Measurements from ENCODE around the gene DENND5B. TPM values are rescaled to one million over a fixed set of nuclear protein-coding genes. Genes with fewer than 3 reads are reported as not detected.
"Not testable (repeated sequence)": the region's sequence is repeated elsewhere in the genome, so short reads cannot be mapped to it uniquely, and the experiment has no call there.

The DENND5B gene
- total RNA-seq, 2 donors from 2014 or later = 0.10 to 0.18 TPM

DNA sequence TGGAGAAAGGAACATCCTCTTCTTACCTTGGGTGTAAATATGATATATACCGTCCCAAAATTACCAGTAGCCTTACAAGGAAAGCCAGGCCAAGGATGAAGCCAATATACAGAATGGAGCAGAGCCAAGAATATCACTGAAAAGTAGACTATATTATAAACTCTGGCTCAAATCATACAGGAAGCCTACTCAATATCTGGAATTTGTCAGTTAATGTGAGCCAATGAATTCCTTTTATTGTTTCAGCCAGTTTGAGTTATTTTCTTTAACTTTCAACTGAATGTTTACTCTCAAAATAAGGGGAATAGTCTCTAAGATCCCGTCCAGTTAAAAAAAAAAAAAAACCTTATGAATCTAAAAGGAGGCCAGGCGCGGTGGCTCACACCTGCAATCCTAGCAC lies 9.8 kb upstream of the DENND5B start:
- DNase-seq (ENCODE audit: low spot score in 2 of 2) = no peak
- ATAC-seq = no peak
- Mint-ChIP-seq H3K9me3 (no peaks in the 10 kb centered on the region), H3K36me3 (no peaks in the 10 kb centered on the region), H3K27ac (no peak overlapping the region)

DNA sequence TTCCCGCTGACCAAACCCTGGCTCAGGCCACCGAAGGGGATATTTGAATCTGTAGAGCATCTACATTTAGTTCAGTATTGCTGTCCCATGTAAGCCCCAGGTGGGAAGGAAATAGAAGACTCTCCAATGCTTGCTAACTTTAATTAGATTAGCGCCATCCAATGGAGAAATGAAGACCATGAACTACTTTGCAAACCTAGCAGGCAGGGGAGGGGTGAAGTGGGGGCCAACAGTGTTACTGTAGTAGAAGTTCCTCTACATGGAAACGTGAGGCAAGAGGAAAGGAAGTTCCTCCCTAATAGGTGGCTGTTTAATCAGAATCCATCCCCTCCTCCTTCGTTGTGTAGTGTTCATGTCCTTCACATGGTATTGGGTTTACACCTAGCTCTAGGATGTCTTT lies 9.3 kb upstream of the DENND5B start:
- ATAC-seq = no peak
- no peak for DNase-seq (ENCODE audit: low spot score in 2 of 2)
- no peak overlapping the region for H3K27ac Mint-ChIP-seq
- no peaks in the 10 kb centered on the region for H3K9me3 Mint-ChIP-seq
- H3K36me3 Mint-ChIP-seq = no peaks in the 10 kb centered on the region

DNA sequence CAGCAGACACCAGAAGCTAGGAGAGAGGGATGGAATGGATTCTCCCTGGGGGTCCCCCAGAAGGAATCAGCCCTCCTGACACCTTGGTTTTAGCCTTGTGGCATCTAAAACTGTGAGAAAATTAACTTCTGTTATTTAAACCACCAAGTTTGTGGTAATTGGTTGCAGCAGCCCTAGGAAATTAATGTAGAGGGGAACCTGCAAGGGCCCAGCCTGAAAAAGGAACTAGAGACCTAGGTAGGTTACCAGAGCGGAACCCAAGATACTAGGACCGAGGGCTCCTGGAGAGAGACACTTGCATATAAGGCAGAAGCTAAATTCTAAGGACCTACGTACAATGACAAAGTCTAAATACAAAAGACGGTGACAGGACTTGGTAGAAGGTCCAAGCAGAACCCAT lies 8.1 kb upstream of the DENND5B start:
- Mint-ChIP-seq H3K27ac (no peak overlapping the region), H3K36me3 (no peaks in the 10 kb centered on the region), H3K9me3 (no peaks in the 10 kb centered on the region)
- ATAC-seq = no peak
- no peak for DNase-seq (ENCODE audit: low spot score in 2 of 2)

DNA sequence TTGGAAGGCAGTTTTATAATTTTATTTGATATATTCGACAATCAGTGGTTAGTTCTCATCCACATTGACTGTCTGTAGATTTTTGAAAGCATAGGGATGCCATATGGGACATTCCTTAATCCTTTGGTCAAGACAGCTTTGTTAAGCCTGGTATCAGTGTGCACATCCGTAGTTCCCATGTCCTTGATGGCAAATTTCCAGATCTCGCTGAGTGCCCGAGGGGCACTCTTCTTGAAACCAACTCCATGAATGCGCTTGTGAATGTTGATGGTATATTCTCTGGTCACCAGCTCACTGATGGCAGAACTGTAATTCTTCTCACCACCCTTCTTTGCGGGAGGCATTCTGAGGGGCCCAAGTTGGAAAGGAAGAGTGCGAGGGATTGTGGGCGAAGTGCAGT lies 6.1 kb upstream of the DENND5B start:
- DNase-seq (ENCODE audit: low spot score in 2 of 2) (no peak), ATAC-seq (no peak)
- Mint-ChIP-seq H3K27ac (no peak overlapping the region), H3K9me3 (no peaks in the 10 kb centered on the region), H3K36me3 (peaks cover 0 to 4% of the 10 kb centered on the region in 2 donors)

GRCh38 chr12:31594681-31595080 lies 3.7 kb upstream of the DENND5B start:
- H3K27ac Mint-ChIP-seq = no peak overlapping the region

GRCh38 chr12:31591380-31591901 lies 505 bp upstream of the DENND5B start:
- peaks cover 5 to 7% of the 10 kb centered on the region in 2 donors for H3K36me3 Mint-ChIP-seq
- DNase-seq (ENCODE audit: low spot score in 2 of 2) = peak in 1 of 2 donors; percentile 4
- H3K27ac Mint-ChIP-seq = no peak overlapping the region
- no peaks in the 10 kb centered on the region for H3K9me3 Mint-ChIP-seq
- ATAC-seq = no peak

More at GRCh38 chr12:31594681-31595080, 3.7 kb upstream of the DENND5B start:
- DNase-seq (ENCODE audit: low spot score in 2 of 2) (no peak), ATAC-seq (no peak)
- peaks cover 0 to 5% of the 10 kb centered on the region in 2 donors for H3K36me3 Mint-ChIP-seq
- no peaks in the 10 kb centered on the region for H3K9me3 Mint-ChIP-seq

DNA sequence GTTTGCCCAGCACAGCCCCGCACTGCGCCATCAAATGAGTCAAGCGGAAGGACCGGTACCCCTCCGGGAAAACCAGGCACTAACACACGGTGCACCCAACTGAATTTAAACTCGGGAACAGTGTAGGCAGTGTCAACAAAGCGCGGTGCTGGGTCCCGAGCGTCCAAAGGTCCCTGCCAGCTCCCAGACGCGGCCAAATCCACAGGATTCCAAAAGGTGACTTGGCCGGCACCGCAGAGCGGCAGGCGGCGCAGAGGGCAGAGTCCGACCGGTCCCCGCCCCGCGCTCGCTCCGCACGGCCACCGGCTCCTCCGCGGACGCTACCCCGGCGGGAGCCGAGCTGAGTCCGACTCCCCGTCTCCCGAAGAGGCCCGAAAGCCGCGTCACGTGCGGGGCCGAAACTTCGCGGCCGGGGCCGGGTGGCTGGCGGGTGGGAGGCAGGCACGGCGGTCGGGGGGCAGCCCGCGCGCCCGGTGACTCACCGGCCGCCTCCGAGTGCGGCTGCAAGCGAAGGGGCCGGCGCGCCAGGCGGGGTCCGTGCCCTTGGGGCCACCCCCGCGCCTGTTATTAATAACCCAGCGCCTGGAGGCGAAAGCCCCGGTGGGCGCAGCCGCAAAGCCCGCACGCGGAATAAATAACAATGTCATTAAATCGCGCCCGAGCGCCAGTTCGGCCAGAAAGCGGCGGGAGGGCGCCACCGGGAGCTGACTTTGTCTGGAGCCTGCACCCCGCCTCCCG lies 863 bp downstream of the DENND5B start:
- Mint-ChIP-seq H3K27ac (no peak overlapping the region), H3K9me3 (no peaks in the 10 kb centered on the region), H3K36me3 (peaks cover 5 to 7% of the 10 kb centered on the region in 2 donors)
- DNase-seq (ENCODE audit: low spot score in 2 of 2) (peak in 1 of 2 donors; percentile 33), ATAC-seq (peak; percentile 54 to 73)

DNA sequence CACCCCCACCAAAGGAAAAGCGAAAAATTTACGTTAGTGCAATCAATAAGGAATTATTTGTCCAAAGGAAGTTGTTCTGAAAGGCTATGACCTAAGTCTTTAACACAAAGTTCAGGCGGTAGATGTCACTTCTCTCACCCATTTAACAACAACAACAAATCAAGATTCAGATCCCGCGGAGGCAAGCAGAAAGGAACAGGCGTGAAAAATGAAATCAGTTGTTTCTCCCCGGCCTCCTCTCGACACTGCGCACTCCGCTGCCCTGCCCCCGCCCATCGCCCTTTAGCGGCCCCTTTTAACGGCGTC lies 1.4 kb downstream of the DENND5B start:
- H3K36me3 Mint-ChIP-seq = peaks cover 5 to 7% of the 10 kb centered on the region in 2 donors
- DNase-seq (ENCODE audit: low spot score in 2 of 2) (no peak), ATAC-seq (no peak)
- H3K27ac Mint-ChIP-seq = no peak overlapping the region
- H3K9me3 Mint-ChIP-seq = no peaks in the 10 kb centered on the region

GRCh38 chr12:31588976-31589375 lies 2.0 kb downstream of the DENND5B start:
- H3K27ac Mint-ChIP-seq = no peak overlapping the region
- ATAC-seq = no peak
- no peak for DNase-seq (ENCODE audit: low spot score in 2 of 2)
- peaks cover 5 to 7% of the 10 kb centered on the region in 2 donors for H3K36me3 Mint-ChIP-seq
- H3K9me3 Mint-ChIP-seq = no peaks in the 10 kb centered on the region

DNA sequence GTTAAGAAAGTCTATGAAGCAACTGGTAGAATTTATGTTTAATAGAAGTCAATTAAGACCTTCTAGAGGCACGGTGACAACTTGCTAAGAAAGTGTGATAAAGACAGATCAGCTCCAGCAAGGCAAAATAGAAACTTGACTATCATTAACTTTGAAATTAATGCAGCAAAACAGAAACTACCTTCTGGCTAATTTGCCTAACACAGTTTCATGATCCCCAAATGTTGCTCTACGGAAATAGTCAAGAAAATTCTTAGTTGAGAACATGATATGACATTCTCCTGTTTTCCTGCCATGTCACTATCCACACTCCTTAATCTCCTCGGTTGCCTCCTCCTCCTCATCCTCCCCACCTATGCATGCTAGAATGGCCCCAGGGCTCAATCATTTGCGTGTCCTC lies 4.2 kb downstream of the DENND5B start:
- no peak for DNase-seq (ENCODE audit: low spot score in 2 of 2)
- Mint-ChIP-seq H3K9me3 (no peaks in the 10 kb centered on the region), H3K27ac (no peak overlapping the region), H3K36me3 (peaks cover 0 to 7% of the 10 kb centered on the region in 2 donors)
- no peak for ATAC-seq

DNA sequence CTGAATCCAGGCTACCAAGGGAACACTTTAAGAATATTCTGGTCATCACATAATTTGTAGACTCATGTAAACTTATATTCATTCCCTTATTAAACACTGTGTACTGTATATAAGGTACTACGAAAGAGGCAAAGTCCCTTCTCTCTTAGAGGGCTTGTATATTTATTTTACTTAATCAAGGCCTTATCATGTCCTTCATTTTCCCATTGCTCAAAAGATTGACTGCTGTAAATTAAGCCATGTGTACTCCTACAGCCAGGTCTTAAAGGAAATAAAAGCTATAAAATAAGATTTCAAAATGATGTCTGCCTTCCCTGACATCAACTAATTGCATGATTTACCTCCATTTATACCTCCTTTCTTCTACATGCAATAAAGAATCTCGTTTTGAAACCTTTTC lies 5.0 kb downstream of the DENND5B start:
- no peak overlapping the region for H3K27ac Mint-ChIP-seq
- DNase-seq (ENCODE audit: low spot score in 2 of 2) (no peak), ATAC-seq (no peak)
- peaks cover 0 to 7% of the 10 kb centered on the region in 2 donors for H3K36me3 Mint-ChIP-seq
- no peaks in the 10 kb centered on the region for H3K9me3 Mint-ChIP-seq

- Mint-ChIP-seq H3K9me3 (no peaks in the 10 kb centered on the region), H3K36me3 (peaks cover 0 to 7% of the 10 kb centered on the region in 2 donors), H3K27ac (no peak overlapping the region)
- DNase-seq (ENCODE audit: low spot score in 2 of 2) = no peak
- no peak for ATAC-seq
Observed at GRCh38 chr12:31585271-31585670, 5.7 kb downstream of the DENND5B start.

DNA sequence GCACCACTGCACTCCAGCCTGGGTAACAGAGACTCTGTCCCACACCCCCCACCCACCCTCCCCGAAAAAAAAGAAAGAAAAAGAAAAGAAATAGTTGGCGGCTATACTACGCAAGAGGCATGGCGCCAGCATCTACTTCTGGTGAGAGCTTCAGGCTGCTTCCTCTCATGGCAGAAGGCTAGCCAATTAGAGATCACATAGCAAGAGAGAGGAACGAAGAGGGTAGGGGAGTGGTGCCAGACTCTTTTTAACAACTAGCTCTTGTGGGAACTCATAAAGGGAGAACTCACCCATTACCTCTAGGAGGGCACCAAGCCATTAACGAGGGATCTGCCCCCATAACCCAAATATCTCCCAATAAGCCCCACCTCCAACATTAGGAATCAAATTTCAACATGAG lies 6.2 kb downstream of the DENND5B start:
- ATAC-seq = no peak
- H3K9me3 Mint-ChIP-seq = no peaks in the 10 kb centered on the region
- DNase-seq (ENCODE audit: low spot score in 2 of 2) = no peak
- no peak overlapping the region for H3K27ac Mint-ChIP-seq
- peaks cover 0 to 7% of the 10 kb centered on the region in 2 donors for H3K36me3 Mint-ChIP-seq

DNA sequence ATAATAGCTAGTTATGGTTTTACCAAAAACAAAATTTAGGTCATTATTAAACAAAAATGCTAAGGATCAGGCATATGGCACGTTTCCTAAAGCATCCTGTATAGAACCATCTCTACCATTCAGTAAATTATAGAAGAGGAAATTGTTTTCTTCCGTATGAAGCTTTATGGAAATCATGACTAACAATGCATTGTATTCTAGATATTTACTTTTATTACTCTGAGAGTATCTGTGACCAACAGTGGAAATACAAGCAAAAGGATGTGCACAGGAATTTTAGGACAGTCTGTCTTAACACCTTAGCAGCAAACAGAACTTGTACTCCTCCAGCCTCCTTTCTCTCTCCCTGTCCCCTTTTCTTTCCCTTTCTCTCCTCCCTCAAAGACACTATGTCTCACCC lies 7.1 kb downstream of the DENND5B start:
- H3K9me3 Mint-ChIP-seq = no peaks in the 10 kb centered on the region
- ATAC-seq (no peak), DNase-seq (ENCODE audit: low spot score in 2 of 2) (no peak)
- H3K27ac Mint-ChIP-seq = no peak overlapping the region
- peaks cover 0 to 7% of the 10 kb centered on the region in 2 donors for H3K36me3 Mint-ChIP-seq

GRCh38 chr12:31582155-31582554 lies 8.8 kb downstream of the DENND5B start:
- Mint-ChIP-seq H3K36me3 (no peaks in the 10 kb centered on the region), H3K9me3 (no peaks in the 10 kb centered on the region), H3K27ac (no peak overlapping the region)
- no peak for DNase-seq (ENCODE audit: low spot score in 2 of 2)
- no peak for ATAC-seq

DNA sequence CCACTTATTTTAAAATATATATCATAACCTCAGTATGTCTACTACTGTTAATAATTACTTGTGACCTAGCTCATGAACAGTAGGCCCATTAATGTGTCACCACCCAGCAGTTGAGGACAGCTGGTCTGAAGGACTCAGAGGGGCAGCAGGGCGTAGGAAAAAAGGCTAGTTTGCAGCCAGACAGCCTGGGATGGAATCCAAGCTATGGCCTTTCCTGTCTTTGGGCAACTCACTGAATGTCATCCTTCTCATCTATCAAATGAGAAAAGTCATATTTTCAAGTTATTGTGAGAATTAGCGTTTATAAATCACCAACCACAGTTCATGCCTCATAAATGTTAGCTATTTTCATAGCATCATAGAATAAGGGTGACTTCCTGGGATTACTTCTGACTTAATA lies 12.3 kb downstream of the DENND5B start:
- DNase-seq (ENCODE audit: low spot score in 2 of 2) = no peak
- ATAC-seq = no peak
- Mint-ChIP-seq H3K27ac (no peak overlapping the region), H3K9me3 (no peaks in the 10 kb centered on the region), H3K36me3 (no peaks in the 10 kb centered on the region)

DNA sequence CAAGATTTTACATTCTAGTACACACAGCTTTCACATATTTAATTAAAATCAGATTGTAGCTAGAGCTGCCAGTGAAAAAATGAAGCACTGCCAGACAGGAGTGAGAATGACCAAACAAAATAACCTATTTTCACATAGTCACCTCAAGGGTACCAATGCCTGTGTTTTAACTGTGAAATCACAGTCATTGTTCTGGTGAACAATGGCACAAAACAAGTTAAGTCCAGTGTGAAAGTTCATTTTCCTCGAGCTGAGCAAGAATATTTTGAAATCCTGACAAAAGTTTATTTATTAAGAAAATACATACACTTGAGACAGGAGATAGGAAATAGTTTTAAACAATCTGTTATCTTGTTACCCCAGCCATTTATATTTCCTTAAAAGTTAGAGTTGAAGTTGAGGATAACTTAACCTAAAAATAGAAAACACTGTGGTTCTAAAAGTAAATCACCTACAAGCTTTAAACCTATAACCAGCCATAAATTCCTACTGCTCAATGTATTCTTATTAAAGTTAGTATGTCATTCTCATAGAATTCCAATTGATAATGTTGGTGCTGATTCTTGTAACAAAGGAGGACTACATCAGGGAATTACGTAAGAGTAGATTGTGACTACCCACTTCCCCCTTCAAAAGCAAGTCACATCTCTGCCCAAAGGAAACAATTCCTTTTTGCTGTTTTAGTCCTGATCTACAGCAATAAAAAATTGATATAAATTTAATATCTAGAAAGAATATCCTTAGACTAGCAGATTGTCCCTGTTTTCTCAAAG lies 15.9 kb downstream of the DENND5B start:
- DNase-seq (ENCODE audit: low spot score in 2 of 2) (no peak), ATAC-seq (no peak)
- Mint-ChIP-seq H3K9me3 (no peaks in the 10 kb centered on the region), H3K36me3 (no peaks in the 10 kb centered on the region), H3K27ac (no peak overlapping the region)

DNA sequence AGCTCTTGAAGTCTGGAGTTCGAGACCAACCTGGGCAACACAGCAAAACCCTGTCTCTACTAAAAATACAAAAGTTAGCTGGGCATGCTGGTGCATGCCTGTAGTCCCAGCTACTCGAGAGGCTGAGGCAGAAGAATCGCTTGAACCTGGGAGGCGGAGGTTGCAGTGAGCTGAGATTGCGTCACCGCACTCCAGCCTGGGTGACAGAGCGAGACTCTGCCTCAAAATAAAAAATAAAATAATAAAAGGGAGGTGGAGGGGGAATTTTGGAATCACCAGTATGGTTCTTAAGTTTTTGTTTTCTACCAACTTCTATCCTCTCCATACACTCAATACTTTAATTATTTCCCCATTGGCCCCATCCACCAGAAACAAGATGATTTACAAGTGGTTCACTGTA lies 16.6 kb downstream of the DENND5B start:
- H3K36me3 Mint-ChIP-seq; DNase-seq (ENCODE audit: low spot score in 2 of 2); H3K9me3 Mint-ChIP-seq; H3K27ac Mint-ChIP-seq; ATAC-seq: not testable (repeated sequence)

All from activated naive CD4-positive, alpha-beta T cell treated with anti-CD3 and anti-CD28 coated beads, Interleukin-2, amount 50 U/mL, for 72 hours (primary cell).